HEK293 (cell line): Measurements from ENCODE around the gene MVB12B.

ENCODE experiments used
- CTCF ChIA-PET: fragments of 350-600 bp; formaldehyde crosslinking; extraction: SDS; loops from one replicate; lab custom pipeline; 2021; ENCODE audit warnings: antibody characterized with exemption; lab: Yijun Ruan, JAX
- POLR2A ChIA-PET: fragments of 300-600 bp; formaldehyde crosslinking; extraction: SDS; loops from one replicate; lab custom pipeline; 2020; ENCODE audit warnings: antibody characterized with exemption, inconsistent platforms; lab: Yijun Ruan, JAX
- H3K27ac ChIP-seq: fragments of 200-500 bp; sonication (Bioruptor generic); 2 replicates; pipeline ENCODE4 v1.5.1; 2014; ENCODE audit warnings: low read depth, low read length, control low read depth, inconsistent platforms; ENCODE audit errors: extremely low read depth
- H3K36me3 ChIP-seq, 2 experiments: fragments of 200-500 bp in 1 of 2; sonication (Bioruptor generic) in 1 of 2; 1 replicate in 1 of 2; 2 replicates in 1 of 2; pipeline ENCODE4 v1.5.1; 2014 to 2017; ENCODE audit warnings: inconsistent platforms in 2 of 2, low read length in 2 of 2; ENCODE audit not compliant: control insufficient read depth in 2 of 2, insufficient read depth in 1 of 2
- H3K4me1 ChIP-seq: fragments of 200-500 bp; sonication (Bioruptor generic); 2 replicates; pipeline ENCODE4 v1.5.1; 2014; ENCODE audit warnings: mild to moderate bottlenecking, low read length, inconsistent platforms; ENCODE audit not compliant: control insufficient read depth, insufficient read depth
- H3K4me3 ChIP-seq: 2 replicates; pipeline ENCODE4 v1.5.1; 2011; ENCODE audit warnings: low read depth, mild to moderate bottlenecking, control low read depth, low read length, moderate library complexity
- H3K9me3 ChIP-seq: fragments of 200-500 bp; sonication (Bioruptor generic); 2 replicates; pipeline ENCODE4 v1.5.1; 2014; ENCODE audit warnings: low read depth, low read length, inconsistent platforms; ENCODE audit not compliant: control insufficient read depth, insufficient read depth
- EGR2 ChIP-seq: fragments of 450-650 bp; formaldehyde crosslinking; IDR thresholded peaks from 2 replicates; pipeline ENCODE4 v1.5.1; 2016; ENCODE audit warnings: low read depth, missing biosample characterization, missing genetic modification characterization
- PBX3 ChIP-seq: sonication (generic); formaldehyde crosslinking; IDR thresholded peaks from 2 replicates; pipeline ENCODE4 v1.8.1; 2022; ENCODE audit warnings: mild to moderate bottlenecking, moderate library complexity, missing genetic modification reagents
- ZBTB26 ChIP-seq: fragments of 450-650 bp; formaldehyde crosslinking; optimal IDR thresholded peaks from 2 replicates; pipeline ENCODE3; 2016; ENCODE audit warnings: missing biosample characterization, mild to moderate bottlenecking, missing genetic modification characterization
- ZFHX2 ChIP-seq: fragments of 450-650 bp; formaldehyde crosslinking; conservative IDR thresholded peaks from 2 replicates; pipeline ENCODE4 v1.5.1; 2016; ENCODE audit warnings: missing biosample characterization, missing genetic modification characterization
- ZIC2 ChIP-seq: fragments of 450-650 bp; formaldehyde crosslinking; IDR thresholded peaks from 2 replicates; pipeline ENCODE4 v1.5.1; 2016; ENCODE audit warnings: missing biosample characterization, missing genetic modification characterization
- ZNF121 ChIP-seq: fragments of 450-650 bp; formaldehyde crosslinking; IDR thresholded peaks from 2 replicates; pipeline ENCODE4 v1.5.1; 2016; ENCODE audit warnings: missing biosample characterization, missing genetic modification characterization
- ZNF169 ChIP-seq: fragments of 450-650 bp; formaldehyde crosslinking; IDR thresholded peaks from 2 replicates; pipeline ENCODE4 v1.5.1; 2016; ENCODE audit warnings: missing biosample characterization, missing genetic modification characterization
- ZNF398 ChIP-seq: fragments of 450-650 bp; formaldehyde crosslinking; IDR thresholded peaks from 2 replicates; pipeline ENCODE4 v1.5.1; 2017; ENCODE audit warnings: missing biosample characterization, missing genetic modification characterization
- ZNF449 ChIP-seq: fragments of 450-650 bp; formaldehyde crosslinking; IDR thresholded peaks from 2 replicates; pipeline ENCODE4 v1.5.1; 2017; ENCODE audit warnings: missing biosample characterization, mild to moderate bottlenecking, missing genetic modification characterization, moderate library complexity

MVB12B gene

GRCh38 chr9:126501383-126502331 lies 175.0 kb downstream of the MVB12B start:
- H3K36me3 ChIP-seq = peaks cover 0 to 4% of the 10 kb centered on the region in 2 experiments; a peak in 1 of 3 replicates
- TF ChIP-seq ZIC2 (tag by site-specific recombination) = 0 out of 2 replicates have a peak, but pooled peaks have one; percentile 15
- no peak for TF ChIP-seq ZNF398
- no peak for TF ChIP-seq ZNF121 (tag by site-specific recombination)
- TF ChIP-seq ZBTB26 (tag by site-specific recombination) = no peak
- no peaks in the 10 kb centered on the region; the same call in 1 of the 2 replicates for H3K4me1 ChIP-seq
- H3K27ac ChIP-seq = no peak overlapping the region
- POLR2A ChIA-PET = interaction anchor here (0.5 to 1.1 kb wide), 3 partner anchors 11 to 64 kb away, joined by 3 read pairs; no protein-coding TSS in a partner anchor
- CTCF ChIA-PET = interaction anchor here (0.5 to 7.7 kb wide), 22 partner anchors 10 to 464 kb away, joined by 3 to 184 read pairs (median 6); partner anchors contain the start of gene LMX1B
- no peak overlapping the region for H3K4me3 ChIP-seq
- H3K9me3 ChIP-seq = no peaks in the 10 kb centered on the region

GRCh38 chr9:126502417-126503332 lies 176.0 kb downstream of the MVB12B start:
- no peaks in the 10 kb centered on the region; the same call in 1 of the 2 replicates for H3K4me1 ChIP-seq
- CTCF ChIA-PET = interaction anchor here (2.8 to 7.7 kb wide), 7 partner anchors 9 to 277 kb away, joined by 22 to 184 read pairs (median 56); no protein-coding TSS in a partner anchor
- peaks cover 0 to 4% of the 10 kb centered on the region in 2 experiments; a peak in 1 of 3 replicates for H3K36me3 ChIP-seq
- H3K9me3 ChIP-seq = no peaks in the 10 kb centered on the region
- POLR2A ChIA-PET = no interaction called here
- TF ChIP-seq PBX3 (CRISPR knock-in tag) (no peak), ZNF169 (no peak), EGR2 (tag by site-specific recombination) (0 out of 2 replicates have a peak, but pooled peaks have one; percentile 50), ZNF449 (no peak), ZIC2 (tag by site-specific recombination) (peak; percentile 54; the same call in 1 of the 2 replicates)
- H3K27ac ChIP-seq = no peak overlapping the region
- no peak overlapping the region for H3K4me3 ChIP-seq

- no peaks in the 10 kb centered on the region for H3K9me3 ChIP-seq
- no peak overlapping the region for H3K4me3 ChIP-seq
- H3K27ac ChIP-seq = no peak overlapping the region
- ChIA-PET POLR2A (no interaction called here), CTCF (interaction anchor here (7.7 kb wide), 1 partner anchor 52 kb away, joined by 184 read pairs; no protein-coding TSS in a partner anchor)
- no peaks in the 10 kb centered on the region; the same call in 1 of the 2 replicates for H3K4me1 ChIP-seq
- no peak for TF ChIP-seq ZNF398
- peak; percentile 42; the same call in 1 of the 2 replicates for TF ChIP-seq ZFHX2 (tag by site-specific recombination)
- peaks cover 0 to 4% of the 10 kb centered on the region in 2 experiments; a peak in 1 of 3 replicates for H3K36me3 ChIP-seq
These were observed 176.9 kb downstream of the MVB12B start for GRCh38 chr9:126503333-126504085.
